ENCODE measurements around the gene STRBP. TPM values are rescaled to one million over a fixed set of nuclear protein-coding genes. Genes with fewer than 3 reads are reported as not detected.

The STRBP gene
- total RNA-seq, 1 donor from 2014 or later: 13.0 TPM

DNA sequence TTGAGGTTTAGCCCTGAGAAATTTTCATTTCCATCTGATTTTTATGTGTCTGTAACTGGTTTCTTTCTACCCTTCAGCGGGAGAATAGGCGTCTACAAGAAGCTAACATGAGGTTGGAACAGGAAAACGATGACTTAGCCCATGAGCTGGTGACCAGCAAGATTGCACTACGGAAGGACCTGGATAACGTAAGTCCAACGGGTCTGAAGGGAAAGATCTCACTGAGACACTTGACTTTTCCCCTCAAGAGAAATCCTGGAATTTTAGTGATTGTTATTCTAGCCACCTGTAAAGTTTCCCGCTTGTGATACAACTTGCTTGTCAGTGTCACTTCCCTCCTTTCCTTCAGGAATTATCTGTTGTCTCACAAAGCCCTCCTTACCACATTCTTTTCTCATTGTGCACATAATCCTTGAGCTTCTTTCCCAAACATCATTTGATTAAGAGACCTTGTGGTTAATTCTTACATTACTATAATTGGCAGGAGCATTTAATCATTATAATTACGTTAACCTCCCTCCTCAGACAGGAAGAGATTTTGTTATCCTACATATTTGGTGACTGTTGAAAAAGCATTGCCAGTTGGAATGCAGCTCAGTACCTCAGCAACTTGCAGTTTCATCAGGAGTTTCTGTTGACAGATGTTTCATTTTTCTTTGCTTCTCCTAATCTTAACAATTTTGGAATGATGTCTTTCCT, 178.0 kb downstream of the STRBP start:
- intact Hi-C loops (cut with DNase I): no loop called here
- ATAC-seq (no peak), DNase-seq (ENCODE audit: low spot score) (no peak)

DNA sequence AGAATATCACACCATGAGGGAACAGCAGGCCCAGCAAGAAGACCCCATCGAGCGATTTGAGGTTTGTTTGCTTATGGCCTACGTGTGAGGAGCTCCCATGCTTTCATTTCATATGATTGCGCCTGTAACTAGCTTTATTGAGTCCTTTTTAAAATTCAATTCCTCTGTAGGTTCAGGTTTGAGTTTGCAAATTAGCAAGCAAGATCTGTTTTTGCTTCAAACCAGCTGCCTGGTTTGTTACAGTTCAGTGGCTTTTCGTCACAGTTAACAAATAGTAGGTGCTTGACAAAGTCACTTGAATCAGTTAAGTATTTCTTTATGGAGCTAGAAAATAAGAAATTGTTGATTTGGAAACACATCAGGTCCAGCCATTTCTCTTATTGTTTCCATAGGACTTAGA, 178.6 kb downstream of the STRBP start:
- ATAC-seq (no peak), DNase-seq (ENCODE audit: low spot score) (no peak)
- intact Hi-C loops (cut with DNase I): no loop called here

DNA sequence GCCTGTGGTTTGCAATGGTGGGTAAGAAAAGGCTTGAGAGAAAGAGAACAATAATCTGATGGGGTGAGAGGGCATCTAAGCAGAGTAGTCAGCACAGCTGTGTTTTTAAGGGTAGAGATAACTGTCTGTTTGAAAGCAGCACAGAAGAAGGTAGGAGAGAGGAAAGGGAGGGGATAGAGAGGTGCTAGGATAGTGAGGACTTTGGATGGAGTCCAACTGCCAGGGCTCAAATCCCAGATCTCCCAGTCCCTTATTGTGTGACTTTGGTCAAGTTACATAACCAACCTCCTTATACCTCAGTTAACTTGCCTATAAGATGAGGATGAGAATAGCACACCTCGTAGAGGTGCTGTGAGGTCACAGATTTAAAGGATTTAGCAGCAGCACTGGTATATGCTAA, 179.3 kb downstream of the STRBP start:
- intact Hi-C loops (cut with DNase I): no loop called here
- ATAC-seq: no peak
- no peak for DNase-seq (ENCODE audit: low spot score)

DNA sequence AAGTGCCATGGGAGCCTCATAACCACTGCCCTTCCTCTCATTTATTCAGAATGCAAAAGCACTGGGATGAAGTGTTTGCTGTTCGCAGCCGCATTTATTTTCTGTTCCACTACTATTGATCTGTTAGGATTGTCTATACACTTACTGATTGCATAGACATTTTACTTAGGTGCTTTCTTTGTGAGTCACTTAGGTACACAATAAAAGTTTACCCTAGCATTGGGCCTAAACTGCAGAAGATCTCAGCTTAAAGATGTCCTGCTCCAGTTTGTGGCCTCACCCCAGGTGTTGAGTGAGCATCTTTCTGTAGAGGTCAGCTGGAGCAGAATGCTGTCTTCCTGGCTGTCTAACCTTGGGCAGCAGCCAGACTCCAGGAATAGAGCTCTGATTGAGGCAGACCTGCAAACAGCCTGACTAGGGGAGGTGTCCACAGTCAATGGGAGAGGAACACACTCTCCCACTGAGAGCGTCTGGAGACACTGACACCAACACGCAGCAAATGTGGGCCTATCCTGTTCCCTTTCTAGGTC, 181.0 kb downstream of the STRBP start:
- DNase-seq (ENCODE audit: low spot score) (no peak), ATAC-seq (no peak)
- intact Hi-C loops (cut with DNase I): no loop called here

DNA sequence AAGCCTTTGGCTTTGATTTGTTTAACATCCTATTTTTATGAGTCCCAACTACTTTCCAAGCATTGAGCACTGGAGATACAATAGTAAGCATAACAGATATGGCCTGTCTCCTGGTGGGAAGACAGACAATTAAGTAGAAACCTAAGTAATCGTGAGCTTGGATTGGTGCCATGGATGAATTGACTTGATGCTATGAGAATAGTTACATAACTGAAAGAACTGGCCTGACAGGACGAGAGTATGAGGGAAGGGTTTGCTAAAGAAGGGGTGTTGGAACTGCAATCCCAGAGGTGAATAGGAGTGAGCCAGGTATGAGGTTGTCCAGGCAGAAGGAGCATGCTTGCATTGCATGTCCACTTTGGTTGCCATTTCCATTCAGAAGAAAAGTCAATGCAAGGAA, 182.5 kb downstream of the STRBP start:
- DNase-seq (ENCODE audit: low spot score) (no peak), ATAC-seq (no peak)
- intact Hi-C loops (cut with DNase I): no loop called here

DNA sequence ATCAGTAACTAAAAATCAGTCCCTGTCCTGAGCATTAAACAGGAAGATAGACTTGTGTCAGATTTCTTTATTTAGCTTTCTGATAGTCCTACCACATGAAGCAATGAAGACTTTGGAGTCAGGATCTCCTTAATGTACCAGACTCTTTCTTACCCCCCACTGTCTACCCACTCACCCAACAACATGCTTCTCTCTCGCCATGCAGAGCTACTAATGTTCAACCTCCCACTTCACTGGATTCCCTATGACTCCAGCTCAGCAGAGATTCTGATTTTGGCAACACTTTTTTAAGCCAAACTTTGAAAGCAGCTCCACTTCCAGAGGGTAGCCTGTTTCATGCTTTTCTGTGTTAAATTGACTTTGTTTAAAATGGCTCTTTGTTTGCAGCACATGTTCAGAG, 184.1 kb downstream of the STRBP start:
- intact Hi-C loops (cut with DNase I): no loop called here
- no peak for ATAC-seq

DNA sequence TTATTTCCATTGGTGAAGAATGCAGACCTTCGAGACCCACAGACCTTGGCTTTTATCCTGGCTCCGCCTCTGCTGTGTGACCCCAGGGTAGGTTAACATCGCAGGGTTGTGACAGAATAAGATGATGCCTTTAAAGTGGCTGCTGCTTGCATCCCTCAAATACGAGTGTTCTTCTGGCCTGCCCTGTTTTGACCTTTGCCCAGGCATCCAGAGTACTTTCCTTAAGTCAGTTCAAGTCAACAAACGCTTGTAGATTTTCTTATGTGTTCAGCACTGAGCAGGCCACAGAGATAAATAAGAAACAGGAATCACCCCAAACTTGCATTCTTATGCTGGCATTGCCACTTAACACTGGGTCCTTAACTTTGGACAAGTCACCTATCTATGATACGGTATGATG, 184.7 kb downstream of the STRBP start:
- intact Hi-C loops (cut with DNase I): no loop called here
- no peak for ATAC-seq
- no peak for DNase-seq (ENCODE audit: low spot score)

More for the DNA sequence above, 184.1 kb downstream of the STRBP start:
- DNase-seq (ENCODE audit: low spot score): no peak

DNA sequence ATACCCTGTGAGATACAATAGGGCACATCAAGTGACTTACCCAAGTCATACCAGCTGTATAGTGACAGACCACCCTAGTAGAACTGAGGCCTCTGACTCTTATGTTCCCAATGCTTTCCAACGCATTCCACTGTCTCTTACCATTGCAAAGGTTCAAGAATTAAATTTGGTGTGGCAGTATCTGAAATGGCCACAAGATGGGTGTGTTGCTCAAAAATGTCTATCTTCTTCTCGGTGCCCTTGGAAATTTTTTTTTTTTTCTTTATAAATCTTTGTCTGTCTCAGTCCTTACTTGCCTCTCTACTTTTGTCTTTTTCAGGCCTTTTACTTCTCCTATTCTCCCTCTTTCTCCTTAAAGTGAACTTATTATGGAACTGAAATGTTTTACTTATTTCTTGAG, 186.6 kb downstream of the STRBP start:
- DNase-seq (ENCODE audit: low spot score) (no peak), ATAC-seq (no peak)
- intact Hi-C loops (cut with DNase I): no loop called here

DNA sequence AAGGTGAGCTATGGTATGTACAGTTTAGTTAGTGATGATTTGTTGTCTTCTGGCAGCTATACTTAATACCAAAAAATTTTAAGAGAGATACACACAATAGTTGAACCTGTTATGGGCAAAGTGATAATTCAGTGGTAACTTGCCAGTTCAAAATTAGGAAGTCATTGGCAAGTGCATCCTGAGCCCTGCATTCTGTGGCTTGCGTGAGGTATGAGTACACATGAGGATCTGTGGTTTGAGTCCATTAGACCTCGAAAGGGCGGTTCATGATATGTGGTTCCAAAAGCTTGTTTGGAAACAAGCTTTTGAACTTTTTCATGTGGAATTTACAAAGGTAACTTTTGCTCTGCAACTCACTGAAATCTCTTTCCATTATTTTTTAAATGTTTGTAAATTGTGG, 187.9 kb downstream of the STRBP start:
- ATAC-seq (no peak), DNase-seq (ENCODE audit: low spot score) (no peak)
- intact Hi-C loops (cut with DNase I): loop anchor here (1.0 kb wide), 1 partner anchor 270 kb away; no protein-coding TSS in a partner anchor

DNA sequence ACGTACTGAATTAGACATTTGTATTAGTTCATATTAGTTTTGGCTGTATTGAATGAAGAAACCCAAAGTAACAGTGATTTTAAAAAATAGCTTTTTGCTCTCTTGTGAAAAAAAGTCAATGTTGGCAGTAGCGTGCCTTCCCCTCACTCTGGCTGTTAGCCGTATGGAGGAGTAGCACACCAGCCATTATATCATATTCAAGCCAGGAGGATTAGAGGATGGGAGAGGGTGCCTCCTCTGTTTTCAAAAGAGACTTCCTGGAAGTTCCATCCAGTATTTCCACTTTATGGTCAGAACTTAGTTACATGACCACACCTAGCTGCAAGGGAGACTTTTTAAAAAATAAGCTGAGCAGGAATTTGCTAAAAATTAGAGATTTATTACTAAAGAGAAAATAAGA, 193.8 kb downstream of the STRBP start:
- ATAC-seq (peak; percentile 59), DNase-seq (ENCODE audit: low spot score) (no peak)
- intact Hi-C loops (cut with DNase I): no loop called here

DNA sequence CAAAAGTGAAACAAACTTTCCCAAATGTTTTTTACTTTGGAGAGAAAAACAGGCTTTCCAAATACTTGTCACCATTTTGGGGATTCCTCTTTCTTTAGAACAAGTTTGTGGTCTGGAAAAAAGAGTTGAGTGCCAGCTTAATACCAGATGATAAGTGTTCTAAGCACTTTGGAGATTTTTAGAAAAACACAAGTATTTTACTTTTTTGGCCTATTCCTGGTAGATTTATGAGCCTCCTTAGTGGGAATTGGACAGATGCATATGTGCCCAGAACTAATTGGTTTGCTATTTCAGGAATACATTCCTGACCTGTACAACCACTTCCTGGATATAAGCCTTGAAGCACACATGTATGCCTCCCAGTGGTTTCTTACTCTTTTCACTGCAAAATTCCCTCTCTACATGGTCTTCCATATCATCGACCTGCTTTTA, 194.4 kb downstream of the STRBP start:
- peak; percentile 59 for ATAC-seq
- DNase-seq (ENCODE audit: low spot score): no peak
- intact Hi-C loops (cut with DNase I): no loop called here

DNA sequence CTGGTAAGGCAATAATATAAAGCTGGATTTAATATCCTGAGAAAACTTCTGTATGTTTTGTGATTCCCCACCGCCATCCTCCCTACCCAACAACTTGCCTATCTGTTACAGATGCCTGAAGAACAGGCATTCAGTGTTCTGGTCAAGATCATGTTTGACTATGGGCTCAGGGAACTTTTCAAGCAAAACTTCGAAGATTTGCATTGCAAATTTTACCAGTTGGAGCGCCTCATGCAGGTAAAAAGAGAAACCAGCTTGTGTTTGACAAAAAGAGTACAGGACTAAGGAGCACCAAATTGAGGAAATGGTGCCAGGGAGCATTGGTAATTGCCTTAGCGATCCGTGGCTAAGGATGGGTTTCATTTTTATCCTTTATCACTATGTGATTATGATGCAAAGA, 194.9 kb downstream of the STRBP start:
- ATAC-seq (no peak), DNase-seq (ENCODE audit: low spot score) (no peak)
- intact Hi-C loops (cut with DNase I): no loop called here

DNA sequence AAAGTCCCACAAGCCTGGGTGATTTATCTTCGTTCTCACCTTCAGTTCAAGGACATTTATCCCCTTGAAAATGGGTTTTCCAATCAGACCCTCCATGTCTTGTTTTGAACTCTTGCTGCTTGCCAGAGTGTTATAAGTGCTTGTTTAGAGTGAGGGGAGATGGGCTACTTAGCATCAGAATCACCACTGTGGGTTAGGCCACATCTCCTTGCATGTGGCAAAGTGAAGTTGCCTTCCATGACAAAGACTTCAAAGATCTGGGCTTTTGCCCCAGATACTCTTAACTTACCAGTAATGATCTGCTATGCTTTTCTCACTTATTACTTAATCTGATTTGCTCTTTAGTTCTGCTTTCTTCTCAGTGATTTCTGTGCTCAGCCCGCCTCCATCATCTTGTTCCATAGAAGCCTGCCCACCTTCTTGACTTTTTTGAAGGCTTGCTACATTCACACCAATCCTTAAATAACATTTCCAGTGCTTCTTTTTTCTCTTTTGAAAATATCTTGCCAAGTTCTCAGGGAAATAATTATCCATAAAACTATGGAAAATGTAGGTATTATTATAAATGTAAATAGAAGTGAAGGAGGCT, 195.9 kb downstream of the STRBP start:
- no peak for DNase-seq (ENCODE audit: low spot score)
- intact Hi-C loops (cut with DNase I): no loop called here
- no peak for ATAC-seq

Other genes starting within 250 kb of the STRBP start
- gene GPR21, start 234.9 kb downstream of the STRBP start, total RNA-seq: 3.3 TPM
- gene CRB2, start 87.6 kb upstream of the STRBP start, total RNA-seq: 0.58 TPM